ENCODE measurements around the gene MCOLN1. TPM values are rescaled to one million over a fixed set of nuclear protein-coding genes. Genes with fewer than 3 reads are reported as not detected.

MCOLN1 gene
- total RNA-seq, 1 donor: 8.6 TPM

DNA sequence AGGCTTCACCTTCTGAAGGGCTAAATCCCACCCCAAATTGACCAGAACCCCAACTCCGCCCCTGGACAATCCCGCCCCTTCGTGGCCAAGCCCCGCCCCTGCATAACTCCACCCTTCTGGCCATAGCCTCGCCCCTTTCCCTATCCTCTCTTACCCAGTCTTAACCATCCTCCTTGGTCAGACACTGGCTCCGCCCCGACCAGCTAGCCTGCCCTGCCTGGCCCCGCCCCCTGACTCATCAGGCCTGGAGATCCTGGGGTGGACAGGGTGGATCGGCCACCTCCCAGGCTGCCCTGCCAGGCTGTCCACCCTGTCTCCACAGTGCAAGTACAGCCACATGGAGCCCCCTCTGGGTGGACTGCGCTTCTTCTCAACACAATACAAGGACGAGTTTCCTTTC, 14.5 kb upstream of the MCOLN1 start:
- H3K4me3 ChIP-seq (ENCODE audit: low read depth, low read length): no peak overlapping the region
- TF ChIP-seq, protein P1, sequence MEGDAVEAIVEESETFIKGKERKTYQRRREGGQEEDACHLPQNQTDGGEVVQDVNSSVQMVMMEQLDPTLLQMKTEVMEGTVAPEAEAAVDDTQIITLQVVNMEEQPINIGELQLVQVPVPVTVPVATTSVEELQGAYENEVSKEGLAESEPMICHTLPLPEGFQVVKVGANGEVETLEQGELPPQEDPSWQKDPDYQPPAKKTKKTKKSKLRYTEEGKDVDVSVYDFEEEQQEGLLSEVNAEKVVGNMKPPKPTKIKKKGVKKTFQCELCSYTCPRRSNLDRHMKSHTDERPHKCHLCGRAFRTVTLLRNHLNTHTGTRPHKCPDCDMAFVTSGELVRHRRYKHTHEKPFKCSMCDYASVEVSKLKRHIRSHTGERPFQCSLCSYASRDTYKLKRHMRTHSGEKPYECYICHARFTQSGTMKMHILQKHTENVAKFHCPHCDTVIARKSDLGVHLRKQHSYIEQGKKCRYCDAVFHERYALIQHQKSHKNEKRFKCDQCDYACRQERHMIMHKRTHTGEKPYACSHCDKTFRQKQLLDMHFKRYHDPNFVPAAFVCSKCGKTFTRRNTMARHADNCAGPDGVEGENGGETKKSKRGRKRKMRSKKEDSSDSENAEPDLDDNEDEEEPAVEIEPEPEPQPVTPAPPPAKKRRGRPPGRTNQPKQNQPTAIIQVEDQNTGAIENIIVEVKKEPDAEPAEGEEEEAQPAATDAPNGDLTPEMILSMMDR (IDR thresholded peaks at IDR 0.05; ENCODE audit: insufficient read depth, low read depth, low read length): no peak
- peak; percentile 85 for DNase-seq (ENCODE audit: low read depth)

DNA sequence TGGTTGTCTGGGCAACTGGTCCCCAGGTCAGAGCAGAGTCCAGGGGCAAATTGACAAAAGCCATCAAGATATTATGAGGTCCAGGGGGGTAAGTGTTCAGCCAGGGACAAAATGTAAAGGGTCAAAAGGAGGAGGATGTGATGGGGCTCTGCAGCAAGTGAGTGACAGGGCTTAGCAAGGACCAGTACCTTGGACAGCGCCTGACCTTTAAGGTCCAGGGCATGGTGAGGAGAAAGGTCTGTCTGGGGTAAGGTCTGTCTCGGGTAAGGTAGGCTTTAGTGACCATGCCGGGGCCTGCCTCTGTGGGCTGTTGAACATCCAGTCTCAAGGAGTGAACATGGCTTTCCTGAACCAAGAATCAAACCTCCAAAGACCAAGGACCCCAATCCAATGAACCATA, 12.8 kb upstream of the MCOLN1 start:
- H3K4me3 ChIP-seq (ENCODE audit: low read depth, low read length): no peak overlapping the region
- TF ChIP-seq, protein P1 (IDR thresholded peaks at IDR 0.05; ENCODE audit: insufficient read depth, low read depth, low read length): no peak
- DNase-seq (ENCODE audit: low read depth): no peak

DNA sequence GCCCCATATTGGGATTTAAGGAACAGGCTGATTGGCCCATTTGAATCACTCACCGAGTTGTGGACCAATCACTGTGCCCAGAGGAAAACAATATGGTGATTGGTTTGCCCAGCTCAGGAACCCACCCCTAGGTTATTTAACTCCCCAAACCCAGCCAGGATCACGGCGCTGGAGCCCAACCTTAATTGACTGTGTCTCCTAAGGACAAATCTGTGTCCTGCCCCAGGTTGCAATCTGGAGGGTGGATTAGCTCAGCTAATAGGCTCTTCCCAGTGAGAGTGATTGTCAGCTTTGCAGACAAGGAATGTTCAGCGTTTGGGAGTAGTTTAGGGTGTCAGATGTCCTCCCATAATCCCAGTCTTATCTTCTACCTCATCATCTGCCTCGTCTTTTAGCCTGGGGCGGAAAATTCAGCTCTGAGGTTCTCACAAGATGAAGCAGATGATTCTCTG, 10.0 kb upstream of the MCOLN1 start:
- peak; percentile 74 for DNase-seq (ENCODE audit: low read depth)

DNA sequence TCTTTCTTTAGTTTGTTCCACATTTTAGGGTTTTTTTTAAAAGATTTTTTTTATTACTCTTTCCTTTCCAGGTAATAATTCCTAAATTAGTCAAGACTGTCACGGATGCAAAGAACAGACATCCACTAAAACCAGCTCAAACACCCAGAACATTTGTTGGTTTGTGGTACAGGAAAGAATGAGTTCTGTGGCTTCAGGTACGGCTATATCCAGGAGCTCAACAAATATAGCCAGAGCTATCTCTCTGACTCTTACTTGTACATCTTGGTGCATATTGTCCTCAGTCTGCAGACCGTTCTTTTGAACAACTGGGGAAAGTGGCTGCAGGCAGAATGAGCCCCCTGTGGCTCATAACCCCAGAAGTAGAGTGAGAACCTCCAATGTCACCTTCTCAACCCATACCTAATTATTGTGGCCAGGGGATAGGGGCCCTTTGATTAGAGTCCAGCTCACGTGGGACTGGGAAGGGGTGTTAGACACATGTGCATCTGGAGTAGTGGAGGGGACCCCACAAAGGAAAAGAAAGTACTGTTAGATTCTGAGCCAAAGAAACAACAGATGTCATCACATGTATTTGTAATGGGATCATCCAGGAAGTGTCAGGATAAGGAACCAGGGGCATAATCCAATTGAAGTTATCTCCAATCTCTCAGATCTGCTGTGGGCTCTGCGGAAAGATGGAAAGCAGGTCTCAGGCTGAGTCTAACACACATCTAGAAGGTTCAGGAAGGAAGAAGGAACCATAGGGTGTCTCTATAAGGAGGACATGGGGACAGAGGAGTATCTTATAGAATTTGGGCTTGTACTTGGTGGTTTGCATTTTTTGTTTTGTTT, 8.4 kb upstream of the MCOLN1 start:
- DNase-seq (ENCODE audit: low read depth): no peak
- TF ChIP-seq, protein P1 (IDR thresholded peaks at IDR 0.05; ENCODE audit: insufficient read depth, low read depth, low read length): no peak
- no peak overlapping the region for H3K4me3 ChIP-seq (ENCODE audit: low read depth, low read length)

More for the DNA sequence above, 10.0 kb upstream of the MCOLN1 start:
- no peak overlapping the region for H3K4me3 ChIP-seq (ENCODE audit: low read depth, low read length)
- TF ChIP-seq, protein P1 (IDR thresholded peaks at IDR 0.05; ENCODE audit: insufficient read depth, low read depth, low read length): no peak

DNA sequence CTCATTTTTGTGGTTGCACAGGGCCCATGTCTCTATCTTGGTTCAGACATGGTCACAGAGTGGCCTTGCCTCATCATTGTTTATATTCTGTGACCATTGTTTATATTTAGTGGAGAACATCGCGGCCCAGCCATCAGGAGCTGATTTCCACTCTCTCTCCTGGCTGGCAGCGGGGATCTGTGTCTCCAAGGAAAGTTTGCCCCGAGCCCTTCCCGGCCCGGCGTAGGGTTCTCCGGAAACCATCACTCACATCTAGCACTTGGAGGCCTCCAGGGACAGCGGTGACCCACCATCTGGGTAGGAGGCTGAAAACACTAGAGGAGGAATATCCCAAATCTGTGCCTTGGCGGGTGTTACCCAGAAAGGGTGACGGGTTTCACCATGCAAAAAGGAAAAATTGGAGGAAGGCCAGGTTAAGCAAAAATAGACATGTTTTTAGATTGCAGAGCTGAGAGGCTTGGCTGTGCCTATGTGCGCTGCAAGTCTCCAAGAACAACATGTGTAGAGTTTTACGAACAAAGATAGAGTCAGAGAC, 7.2 kb upstream of the MCOLN1 start:
- TF ChIP-seq, protein P1 (IDR thresholded peaks at IDR 0.05; ENCODE audit: insufficient read depth, low read depth, low read length): no peak
- DNase-seq (ENCODE audit: low read depth): peak; percentile 90
- peak overlapping the region; percentile 79 for H3K4me3 ChIP-seq (ENCODE audit: low read depth, low read length)

DNA sequence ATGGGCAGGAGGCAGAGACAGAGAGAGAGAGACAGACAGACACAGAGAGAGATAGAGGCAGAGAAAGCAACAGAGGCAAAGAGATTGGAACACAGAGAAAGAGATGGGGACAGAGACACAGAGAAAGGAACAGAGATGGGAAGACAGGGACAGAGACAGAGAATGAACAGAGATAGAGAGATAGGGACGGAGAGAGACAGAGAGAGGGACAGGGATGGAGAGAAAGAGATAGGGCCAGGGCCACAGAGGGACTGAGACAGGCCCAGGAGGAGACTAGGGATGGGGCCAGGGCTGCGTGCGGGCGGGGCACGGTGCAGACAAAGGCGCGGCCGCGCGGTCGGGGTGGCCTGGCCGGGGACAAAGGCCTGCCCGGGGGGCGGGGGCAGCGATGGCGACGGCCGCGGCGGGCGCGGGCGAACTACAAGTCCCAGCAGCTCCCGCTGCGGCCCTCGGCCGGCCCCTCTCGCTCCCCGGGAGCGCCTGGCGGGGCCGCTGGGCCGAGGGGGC, 6.7 kb upstream of the MCOLN1 start, which contains the start of gene ZNF358:
Gene ZNF358 (plus strand): TSS at position 459 of the 507 bp plus-strand sequence. CDS start 3,140 bp downstream, outside the sequence.
- H3K4me3 ChIP-seq (ENCODE audit: low read depth, low read length): peak within 1 kb of the TSS; percentile 79
- TF ChIP-seq, protein P1 (IDR thresholded peaks at IDR 0.05; ENCODE audit: insufficient read depth, low read depth, low read length): no peak
- DNase-seq (ENCODE audit: low read depth): peak; percentile 58
